H1 (cell line): ENCODE results near the gene PLS3. TPM values are rescaled to one million over a fixed set of nuclear protein-coding genes. Genes with fewer than 3 reads are reported as not detected.

Source experiments
- CTCF ChIA-PET: fragments of 300-600 bp; sonication (Branson Sonifier 250); formaldehyde crosslinking; loops from one replicate; lab custom pipeline; 2021; ENCODE audit not compliant: partially characterized antibody; lab: Charles Lee
- POLR2A ChIA-PET: fragments of 300-600 bp; sonication (Branson Sonifier 250); formaldehyde crosslinking; loops from one replicate; lab custom pipeline; 2021; ENCODE audit warnings: inconsistent platforms; ENCODE audit not compliant: partially characterized antibody; lab: Charles Lee
- DNase-seq, 2 experiments: peaks; one replicate each; pipeline versions ENCODE4 v3.0.0 to v3.0.0-alpha.2; 2010 to 2022; ENCODE audit warnings: low spot score in 2 of 2, low read depth in 1 of 2, mixed read lengths in 1 of 2
- FAIRE-seq: peaks from 2 replicates; lab custom pipeline; 2011; peaks lifted over from hg19 to GRCh38; lab: Jason Lieb, UNC
- H2AFZ ChIP-seq: 2 replicates; pipeline ENCODE4 v1.8.1; 2012; ENCODE audit warnings: low read length, inconsistent platforms
- H2AK5ac ChIP-seq: 2 replicates; pipeline ENCODE4 v1.6.1; 2013; ENCODE audit warnings: low read depth, low read length
- H2BK120ac ChIP-seq: replicated peaks from 2 replicates; pipeline ENCODE3; 2013; ENCODE audit warnings: low read depth, low read length, inconsistent platforms
- H2BK12ac ChIP-seq: 2 replicates; pipeline ENCODE4 v1.6.1; 2013; ENCODE audit warnings: low read depth, low read length
- H2BK15ac ChIP-seq: 2 replicates; pipeline ENCODE4 v1.6.1; 2013; ENCODE audit warnings: low read length
- H2BK20ac ChIP-seq: 2 replicates; pipeline ENCODE4 v1.6.1; 2013; ENCODE audit warnings: low read length
- H2BK5ac ChIP-seq: 2 replicates; pipeline ENCODE4 v1.6.1; 2013; ENCODE audit warnings: low read depth, low read length
- H3K14ac ChIP-seq: 2 replicates; pipeline ENCODE4 v1.6.1; 2013; ENCODE audit warnings: inconsistent platforms; ENCODE audit not compliant: insufficient read length
- H3K18ac ChIP-seq: 2 replicates; pipeline ENCODE4 v1.6.1; 2013; ENCODE audit warnings: low read length; ENCODE audit errors: extremely low read depth
- H3K23ac ChIP-seq: 2 replicates; pipeline ENCODE4 v1.6.1; 2013; ENCODE audit warnings: inconsistent platforms; ENCODE audit not compliant: insufficient read length
- H3K23me2 ChIP-seq: 2 replicates; pipeline ENCODE4 v1.6.1; 2013; ENCODE audit warnings: low read depth, low read length
- H3K27ac ChIP-seq: 2 replicates; pipeline ENCODE4 v1.6.1; 2011; ENCODE audit warnings: low read depth, low read length, inconsistent platforms
- H3K27me3 ChIP-seq, 4 experiments: replicated peaks in 1 of 4; 1 replicate in 1 of 4; 2 replicates in 3 of 4; pipeline versions ENCODE4 v1.6.1 to v1.8.1; 2011 to 2013; ENCODE audit warnings: low read length in 3 of 4, mild to moderate bottlenecking in 3 of 4, inconsistent platforms in 2 of 4, mixed read lengths in 2 of 4, moderate library complexity in 1 of 4; ENCODE audit not compliant: control insufficient read depth in 3 of 4, insufficient read depth in 3 of 4; ENCODE audit errors: extremely low read depth in 1 of 4
- H3K36me3 ChIP-seq, 4 experiments: 2 replicates each; pipeline versions ENCODE4 v1.6.1 to v1.8.1; 2011 to 2013; ENCODE audit warnings: mild to moderate bottlenecking in 4 of 4, low read length in 3 of 4, moderate library complexity in 2 of 4, control low read depth in 1 of 4, inconsistent platforms in 1 of 4; ENCODE audit not compliant: insufficient read depth in 4 of 4, control insufficient read depth in 2 of 4
- H3K4ac ChIP-seq: replicated peaks from 2 replicates; pipeline ENCODE3; 2013; ENCODE audit warnings: low read length, low read depth, mixed read lengths, inconsistent platforms; ENCODE audit not compliant: insufficient read length
- H3K4me1 ChIP-seq, 4 experiments: replicated peaks in 1 of 4; 1 replicate in 1 of 4; 2 replicates in 3 of 4; pipeline versions ENCODE4 v1.6.1 to v1.8.1; 2011 to 2013; ENCODE audit warnings: low read length in 3 of 4, inconsistent platforms in 2 of 4, mixed read lengths in 1 of 4; ENCODE audit not compliant: insufficient read depth in 4 of 4, control insufficient read depth in 3 of 4
- H3K4me2 ChIP-seq, 2 experiments: 2 replicates each; pipeline versions ENCODE4 v1.6.1 to v1.8.1; 2011 to 2013; ENCODE audit warnings: low read depth in 2 of 2, low read length in 2 of 2, control low read depth in 1 of 2, inconsistent platforms in 1 of 2, mild to moderate bottlenecking in 1 of 2; ENCODE audit not compliant: insufficient read depth in 1 of 2
- H3K4me3 ChIP-seq, 4 experiments: fragments of 200-600, 300-600 bp in 1 of 4; sonication (generic), shearing (Covaris generic), sonication (Bioruptor Twin) in 1 of 4; 2 replicates each; pipeline versions ENCODE4 v1.5.1 to v1.8.1; 2011 to 2016; ENCODE audit warnings: low read length in 4 of 4, low read depth in 3 of 4, control low read depth in 2 of 4, inconsistent platforms in 2 of 4, mild to moderate bottlenecking in 2 of 4, mixed read lengths in 1 of 4, moderate library complexity in 1 of 4; ENCODE audit not compliant: insufficient read depth in 2 of 4; ENCODE audit errors: extremely low read depth in 1 of 4
- H3K56ac ChIP-seq: replicated peaks from 2 replicates; pipeline ENCODE3; 2013; ENCODE audit warnings: low read depth, mild to moderate bottlenecking, mixed read lengths, low read length, inconsistent platforms; ENCODE audit not compliant: insufficient read length
- H3K79me1 ChIP-seq: 2 replicates; pipeline ENCODE4 v1.6.1; 2013; ENCODE audit warnings: low read depth, low read length, control low read depth
- H3K79me2 ChIP-seq, 2 experiments: 2 replicates each; pipeline versions ENCODE4 v1.6.1 to v1.8.1; 2012 to 2013; ENCODE audit warnings: low read length in 2 of 2, mild to moderate bottlenecking in 2 of 2, inconsistent platforms in 1 of 2; ENCODE audit not compliant: insufficient read depth in 2 of 2, control insufficient read depth in 1 of 2
- H3K9ac ChIP-seq, 4 experiments: replicated peaks in 1 of 4; 1 replicate in 1 of 4; 2 replicates in 3 of 4; pipeline versions ENCODE4 v1.6.1 to v1.8.1; 2011 to 2013; ENCODE audit warnings: low read depth in 3 of 4, low read length in 3 of 4, control low read depth in 2 of 4, mild to moderate bottlenecking in 2 of 4, moderate library complexity in 2 of 4, inconsistent platforms in 1 of 4; ENCODE audit errors: extremely low read depth in 1 of 4
- H3K9me3 ChIP-seq, 2 experiments: 2 replicates each; pipeline versions ENCODE4 v1.6.1 to v1.8.1; 2012 to 2013; ENCODE audit warnings: mild to moderate bottlenecking in 2 of 2, moderate library complexity in 2 of 2, control low read depth in 1 of 2, inconsistent platforms in 1 of 2, low read depth in 1 of 2, low read length in 1 of 2, mixed read lengths in 1 of 2; ENCODE audit not compliant: insufficient read depth in 2 of 2
- H4K20me1 ChIP-seq, 2 experiments: replicated peaks in 1 of 2; 2 replicates each; pipeline versions ENCODE3 to v1.8.1; 2011 to 2013; ENCODE audit warnings: inconsistent platforms in 2 of 2, low read length in 2 of 2, mild to moderate bottlenecking in 1 of 2; ENCODE audit not compliant: insufficient read depth in 2 of 2, control insufficient read depth in 1 of 2
- H4K5ac ChIP-seq: 2 replicates; pipeline ENCODE4 v1.6.1; 2013; ENCODE audit warnings: low read length, low read depth, mixed read lengths, inconsistent platforms; ENCODE audit not compliant: insufficient read length
- H4K8ac ChIP-seq: 2 replicates; pipeline ENCODE4 v1.8.0; 2013; ENCODE audit warnings: mild to moderate bottlenecking, moderate library complexity, low read length, inconsistent platforms; ENCODE audit not compliant: insufficient read depth; ENCODE audit errors: extremely low read depth
- H4K91ac ChIP-seq: replicated peaks from 2 replicates; pipeline ENCODE3; 2013; ENCODE audit warnings: low read length, mixed read lengths, inconsistent platforms; ENCODE audit not compliant: insufficient read length
- ATF3 ChIP-seq: IDR thresholded peaks from 2 replicates; pipeline ENCODE4 v1.6.1; 2011; ENCODE audit warnings: low read depth, mild to moderate bottlenecking, low read length; ENCODE audit not compliant: insufficient read depth
- JUN ChIP-seq: IDR thresholded peaks from 2 replicates; pipeline ENCODE4 v1.6.1; 2011; ENCODE audit warnings: low read depth, mild to moderate bottlenecking, improper control_type of control experiment, low read length
- MAX ChIP-seq: IDR thresholded peaks from 2 replicates; pipeline ENCODE4 v1.6.1; 2012; ENCODE audit warnings: inconsistent platforms
- SIN3A ChIP-seq, 2 experiments: IDR thresholded peaks in 1 of 2; conservative IDR thresholded peaks in 1 of 2; 2 replicates each; pipeline ENCODE4 v1.6.1; 2011 to 2012; ENCODE audit warnings: low read length in 2 of 2, improper control_type of control experiment in 1 of 2, low read depth in 1 of 2, mild to moderate bottlenecking in 1 of 2
- SP4 ChIP-seq: IDR thresholded peaks from 2 replicates; pipeline ENCODE4 v1.6.1; 2012; ENCODE audit warnings: low read length, inconsistent platforms
- TCF12 ChIP-seq: IDR thresholded peaks from 2 replicates; pipeline ENCODE4 v1.6.1; 2011; ENCODE audit warnings: low read depth, mild to moderate bottlenecking, low read length
- TEAD4 ChIP-seq: IDR thresholded peaks from 2 replicates; pipeline ENCODE4 v1.6.1; 2012; ENCODE audit warnings: low read depth, low read length, inconsistent platforms, mixed read lengths
- USF2 ChIP-seq: IDR thresholded peaks from 2 replicates; pipeline ENCODE4 v1.6.1; 2011; ENCODE audit warnings: low read length, improper control_type of control experiment
- WGBS, 2 experiments: shearing (Covaris generic) in 1 of 2; methylation state at CpG; one replicate each; pipeline versions ENCODE4 v1.1.6 to v1.1.7; 2013 to 2015; ENCODE audit warnings: low lambda C conversion rate in 2 of 2, mixed read lengths in 2 of 2, inconsistent platforms in 1 of 2, low coverage in 1 of 2, missing lambda C conversion rate in 1 of 2; ENCODE audit not compliant: insufficient replicate concordance in 2 of 2, insufficient coverage in 1 of 2, insufficient read length in 1 of 2; ENCODE audit errors: extremely low coverage in 1 of 2, missing lambda C conversion rate in 1 of 2; 5-methylcytosine and 5-hydroxymethylcytosine counted together
- polyA plus RNA-seq, 7 experiments: library from polyadenylated mRNA; depleted of rRNA in 3 of 7; stranded (reverse) in 5 of 7; unstranded in 2 of 7; fragments of >200 nt in 5 of 7; fragments of 200-250 nt in 2 of 7; gene quantifications; 1 replicate in 5 of 7; 2 replicates in 1 of 7; 4 replicates in 1 of 7; pipeline versions ENCODE4 v1.2.1 to v1.2.3, GENCODE V29; 2011 to 2013; ENCODE audit warnings: missing spikeins in 2 of 7, mixed read lengths in 2 of 7
- total RNA-seq: library from RNA; stranded (reverse); fragmentation: NEBNext Ultra II Directional; extraction: Animal tissue kit (Norgen Biotek cat#: 25700); gene quantifications from 2 replicates; pipeline ENCODE4 v1.2.1, GENCODE V29; 2021

PLS3 gene
- total and polyA plus RNA-seq, 2 of the 8 experiments (the other 6 are each of a cell fraction or from before 2014, with no cell fraction given): 107 to 185 TPM

- Histone ChIP-seq H2BK20ac (no peak overlapping the region), H4K8ac (no peak overlapping the region; the same call in 1 of the 2 replicates), H3K79me1 (no peaks in the 10 kb centered on the region), H3K79me2 (peaks cover 8 to 65% of the 10 kb centered on the region in 2 experiments; a peak in 3 of 4 replicates), H4K20me1 (no peaks in the 10 kb centered on the region), H2BK120ac (no peak overlapping the region), H3K23me2 (peaks cover 3% of the 10 kb centered on the region; the same call in 1 of the 2 replicates), H2BK15ac (no peak overlapping the region), H3K36me3 (peaks cover 0 to 9% (median 0%) of the 10 kb centered on the region in 4 experiments; a peak in 2 of 8 replicates), H2AFZ (no peak overlapping the region), H3K18ac (peak overlapping the region; percentile 62; the same call in 1 of the 2 replicates), H3K9ac (peak overlapping the region; percentile 63 to 82 (median 74)), H3K9me3 (no peaks in the 10 kb centered on the region), H3K27me3 (no peaks in the 10 kb centered on the region), H3K4me1 (peaks cover 0 to 7% (median 1%) of the 10 kb centered on the region in 4 experiments; a peak in 3 of 7 replicates), H3K4me3 (peak overlapping the region; percentile 77 to 93 (median 84)), H3K14ac (no peak overlapping the region), H4K91ac (no peak overlapping the region), H4K5ac (peak overlapping the region; percentile 21), H3K4ac (no peak overlapping the region), H2BK5ac (no peak overlapping the region), H3K27ac (no peak overlapping the region; the same call in 1 of the 2 replicates), H3K56ac (no peak overlapping the region), H3K23ac (no peak overlapping the region), H2AK5ac (no peak overlapping the region), H3K4me2 (peak overlapping the region; percentile 84 to 88), H2BK12ac (no peak overlapping the region)
- TF ChIP-seq USF2: peak; percentile 88
- TF ChIP-seq SP4: 0 out of 2 replicates have a peak, but pooled peaks have one; percentile 29
- no peak for TF ChIP-seq TCF12
- peak; percentile 44; the same call in 1 of the 2 replicates for TF ChIP-seq MAX
- TF ChIP-seq TEAD4: 0 out of 2 replicates have a peak, but pooled peaks have one; percentile 50
- TF ChIP-seq ATF3: peak; percentile 60; the same call in 1 of the 2 replicates
- TF ChIP-seq SIN3A (conservative IDR thresholded peaks at IDR 0.05 in 1 of 2, IDR thresholded peaks at IDR 0.05 in 1 of 2; ENCODE audit: low read depth in 1 of 2, low read length in 2 of 2): 0 out of 4 replicates have a peak, but pooled peaks of 1 of the 2 experiments have one; percentile 70
- no peak for TF ChIP-seq JUN
- DNase-seq (no peak), FAIRE-seq (no peak)
- ChIA-PET POLR2A (interaction anchor here (0.7 to 1.9 kb wide), 7 partner anchors 10 to 231 kb away, joined by 3 to 6 read pairs (median 3); no protein-coding TSS in a partner anchor), CTCF (interaction anchor here (0.6 to 1.2 kb wide), 5 partner anchors 12 to 217 kb away, joined by 3 to 5 read pairs (median 4); no protein-coding TSS in a partner anchor)
- 5% methylated on average over 7 of the region's 9 CpGs; no CpG with 5 or more reads in 1 of the 2 experiments for WGBS, 2 experiments
Observed at GRCh38 chrX:115562480-115562847, 1.5 kb downstream of the PLS3 start.
